HG02885 (cell line): Measurements from ENCODE around the gene TMEM184B.

ENCODE experiments used
- ATAC-seq: cut with Tn5 transposase; IDR thresholded peaks from one replicate; pipeline ENCODE4 v1.9.1; 2021; ENCODE audit warnings: mild to moderate bottlenecking; ENCODE audit not compliant: unreplicated experiment, poor library complexity

TMEM184B gene

DNA sequence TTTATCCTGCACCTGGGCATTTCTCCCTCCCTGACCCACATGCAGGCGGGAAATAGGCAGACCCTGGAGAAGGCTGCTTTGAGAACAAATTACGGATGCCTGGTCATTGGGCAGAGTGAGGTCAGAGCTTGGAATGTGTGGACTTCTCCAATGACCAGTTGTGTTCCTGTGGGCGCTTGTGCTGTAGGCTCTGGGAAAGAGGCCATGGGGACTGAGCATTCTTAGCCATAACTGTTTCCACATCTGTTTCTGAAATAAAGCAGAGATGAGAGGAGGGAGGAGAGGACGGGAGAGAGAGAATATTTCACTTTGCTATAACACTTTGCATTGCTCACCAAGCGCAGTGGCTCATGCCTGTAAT lies 11.2 kb upstream of the TMEM184B start:
- ATAC-seq, result no peak

DNA sequence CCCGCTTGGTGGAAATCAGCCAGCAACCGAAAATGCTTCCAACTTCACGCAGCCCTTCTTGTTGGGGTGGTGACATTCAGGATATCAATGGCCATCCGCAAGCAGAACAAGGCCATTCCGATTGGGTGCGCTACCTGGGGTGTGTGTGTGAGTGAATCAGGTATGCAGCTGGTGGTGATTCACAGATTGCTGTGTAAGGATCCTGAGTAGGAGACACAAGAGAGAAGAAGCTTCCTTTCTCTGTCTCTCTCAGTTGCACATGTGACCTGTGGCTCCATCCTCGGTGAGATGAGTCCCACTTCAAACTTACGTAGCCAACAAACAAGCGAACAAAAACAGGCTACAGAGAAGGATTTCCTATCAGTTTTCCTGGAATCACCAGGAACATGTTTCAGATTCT lies 9.6 kb upstream of the TMEM184B start:
- no peak for ATAC-seq

DNA sequence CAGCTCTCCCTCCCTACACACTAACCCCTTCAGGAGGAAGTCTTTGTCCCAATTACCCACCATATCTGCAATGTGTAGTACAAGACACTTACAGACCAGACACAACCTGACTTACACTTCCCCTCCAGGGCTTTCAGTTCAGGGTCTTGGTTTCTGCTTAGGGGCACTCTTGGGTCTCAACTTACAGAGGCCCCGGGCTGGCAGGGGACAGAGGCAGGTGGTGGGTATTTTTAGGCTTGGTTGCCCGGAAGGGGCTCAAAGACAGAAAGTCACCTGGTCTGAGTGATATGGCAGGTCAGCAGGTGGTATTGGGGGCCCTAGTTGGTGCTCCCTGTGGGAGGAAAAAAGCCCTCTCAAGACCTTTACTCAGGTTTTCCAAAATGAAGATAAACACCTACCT lies 3.4 kb upstream of the TMEM184B start:
- no peak for ATAC-seq

DNA sequence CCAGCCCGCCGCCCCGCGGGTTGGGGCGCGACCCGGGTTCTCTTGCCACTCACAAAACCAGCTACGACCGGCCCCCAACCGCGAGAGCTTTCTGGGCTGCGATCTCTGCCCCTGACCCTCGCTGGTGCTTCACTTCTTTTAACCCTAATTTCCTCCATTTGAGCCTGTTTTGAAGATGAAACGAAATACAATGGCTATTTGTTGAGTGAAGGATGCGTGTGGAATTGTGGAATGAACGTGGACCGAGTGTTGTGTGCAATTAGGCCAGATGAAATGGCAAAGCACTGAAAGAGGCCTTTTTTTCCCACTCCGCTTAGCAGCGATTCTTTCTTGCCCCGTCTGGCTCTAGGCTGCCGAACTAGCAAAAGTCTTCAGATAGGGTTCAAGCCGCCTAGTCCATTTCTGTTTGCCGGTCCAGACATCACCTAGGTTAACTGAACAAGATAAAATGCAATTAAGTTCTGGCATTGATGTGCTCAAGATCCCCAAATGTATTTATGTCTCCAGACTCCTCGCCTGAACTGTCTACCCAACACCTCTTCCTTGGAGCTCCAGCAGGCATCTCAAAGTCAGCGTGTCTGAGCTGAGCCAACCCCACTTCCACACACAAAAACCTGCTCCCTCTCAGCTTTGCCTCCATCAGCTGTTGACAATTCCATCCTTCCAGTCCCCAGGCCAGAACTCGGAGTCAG lies 471 bp upstream of the TMEM184B start:
- ATAC-seq, result no peak

DNA sequence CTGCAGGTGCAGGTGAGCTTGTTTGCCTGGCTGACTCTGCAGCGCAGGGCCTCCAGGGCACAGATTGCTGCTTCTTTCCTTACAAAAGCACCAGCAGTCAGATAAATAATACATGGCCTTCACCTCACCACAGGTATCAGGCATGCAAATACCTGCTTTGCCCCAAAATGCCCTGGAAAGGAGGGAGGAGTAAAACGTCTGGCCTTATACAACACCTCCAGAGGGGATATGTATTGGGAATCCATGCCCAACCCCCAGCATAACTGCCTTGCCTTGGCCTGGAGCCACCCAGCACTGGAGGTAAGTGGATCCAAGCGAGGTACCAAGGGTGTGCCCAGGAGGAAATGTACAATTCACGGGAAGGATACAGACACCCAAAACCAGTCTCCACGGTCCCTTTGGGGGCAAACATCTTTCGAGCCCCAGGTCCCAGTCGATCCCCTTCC lies 860 bp downstream of the TMEM184B start:
- no peak for ATAC-seq

DNA sequence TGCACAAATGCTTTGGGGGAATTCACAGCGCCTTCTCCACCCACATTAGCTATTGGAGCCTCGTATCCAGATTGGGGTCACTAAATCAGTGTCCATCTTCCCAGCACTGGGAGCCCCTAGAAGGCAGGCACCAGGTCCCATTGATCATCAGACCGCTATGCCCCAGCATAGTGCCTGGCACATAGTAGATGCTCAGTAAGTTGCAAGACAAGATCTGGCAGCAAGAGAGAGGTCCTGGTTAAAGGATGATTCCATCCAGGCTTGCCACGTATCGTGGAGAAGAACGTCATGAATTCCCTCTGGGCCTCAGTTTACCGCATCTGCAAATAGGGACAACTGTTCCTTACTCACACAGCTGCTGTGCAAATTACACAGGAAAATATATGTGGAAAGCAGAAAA lies 1.7 kb downstream of the TMEM184B start:
- no peak for ATAC-seq

DNA sequence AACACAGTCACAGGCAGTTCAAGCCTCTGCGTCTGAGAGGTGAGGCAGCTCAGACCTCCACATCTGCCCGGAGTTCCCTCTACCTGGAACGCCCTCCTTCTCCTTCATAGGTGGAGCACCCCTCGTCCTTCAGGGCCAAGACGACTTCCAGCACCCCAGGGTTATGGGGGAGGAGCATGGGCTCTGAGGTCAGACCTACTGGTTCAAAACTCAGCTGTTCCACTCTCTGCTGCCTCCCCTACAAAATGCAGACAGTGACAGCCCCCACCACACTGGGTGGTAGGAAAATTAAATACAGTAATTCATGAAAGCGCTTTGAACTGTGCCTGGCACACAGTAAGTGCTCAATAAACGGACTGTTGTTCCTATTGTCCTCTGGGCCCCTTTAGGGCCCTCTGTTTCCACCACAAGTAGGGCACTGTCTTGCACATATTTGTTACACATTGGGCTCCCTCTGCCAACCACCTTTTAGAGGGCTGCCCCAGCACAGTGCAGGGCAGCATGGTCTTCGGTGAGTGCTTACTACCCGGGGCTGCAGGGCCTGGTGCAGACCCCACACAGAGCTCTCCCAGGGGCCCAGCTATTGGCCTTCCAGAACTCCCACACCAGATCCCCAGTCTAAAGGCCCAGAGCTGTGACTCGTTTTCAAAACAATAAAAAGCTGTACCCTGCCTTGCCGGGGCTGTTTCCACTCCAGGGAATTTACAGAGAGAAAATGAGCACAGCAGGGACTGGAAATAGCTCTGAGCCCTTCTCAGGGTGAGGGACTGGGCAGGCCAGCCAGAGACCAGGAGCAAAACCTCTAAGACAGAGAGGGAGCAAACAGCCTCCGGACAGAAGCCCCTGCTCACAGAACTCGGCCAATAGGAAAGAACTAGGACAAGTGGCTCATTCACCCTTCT lies 2.5 kb downstream of the TMEM184B start:
- no peak for ATAC-seq

DNA sequence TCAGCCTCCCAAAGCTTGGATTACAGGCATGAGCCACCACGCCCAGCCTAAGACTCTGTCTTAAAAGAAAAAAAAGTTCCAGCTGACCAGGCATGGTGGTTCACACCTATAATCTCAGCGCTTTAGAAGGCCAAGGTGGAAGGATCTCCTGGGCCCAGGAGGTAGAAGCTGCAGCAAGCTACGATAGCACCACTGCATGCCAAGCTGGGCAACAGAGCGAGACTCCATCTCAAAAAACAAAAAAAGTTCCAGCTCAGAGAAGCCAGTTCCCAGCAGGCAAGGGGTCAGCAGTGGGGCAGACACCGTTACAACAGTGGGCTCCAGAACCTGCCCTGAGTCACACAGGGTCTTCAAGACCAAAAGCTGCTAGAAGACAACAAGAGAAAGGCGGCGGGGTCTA lies 3.3 kb downstream of the TMEM184B start:
- ATAC-seq, result no peak

DNA sequence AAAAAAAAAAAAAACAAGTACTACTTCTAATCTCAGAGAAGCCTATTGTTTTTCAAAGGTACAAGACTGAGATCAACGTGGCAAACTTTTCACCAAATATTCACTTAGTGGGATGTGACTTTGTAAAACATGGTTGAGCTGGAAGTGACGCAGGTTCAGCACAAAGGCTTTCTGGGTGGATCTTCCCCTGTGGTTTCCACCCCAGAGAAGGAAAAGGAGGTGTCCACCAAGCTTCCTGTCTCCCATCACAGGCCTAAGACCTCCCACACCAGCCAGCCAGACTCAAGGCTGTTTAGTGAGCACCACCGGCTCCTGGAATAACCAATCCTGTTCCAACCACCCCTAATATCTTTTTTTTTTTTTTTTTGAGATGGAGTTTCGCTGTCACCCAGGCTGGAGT lies 5.7 kb downstream of the TMEM184B start:
- ATAC-seq, result no peak

DNA sequence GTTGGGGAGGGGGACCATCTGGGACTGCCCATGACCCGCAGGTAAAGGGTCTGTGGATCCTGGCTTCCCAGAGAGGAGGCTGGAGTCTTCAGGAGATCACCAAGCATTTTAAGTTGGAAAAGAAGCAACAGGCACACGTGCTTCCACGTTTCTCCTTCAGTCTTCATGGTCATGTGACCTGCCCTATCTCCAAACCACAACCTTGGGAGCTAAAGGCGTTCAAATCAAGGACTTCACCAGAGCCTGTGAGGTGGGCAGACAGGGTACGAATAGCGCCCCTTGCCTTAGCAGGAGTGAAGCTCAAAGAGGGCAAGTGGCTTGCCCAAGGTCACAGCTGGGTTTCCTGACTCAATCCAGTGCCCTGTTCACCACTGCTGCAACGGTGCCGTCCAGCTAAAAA lies 6.7 kb downstream of the TMEM184B start:
- no peak for ATAC-seq

DNA sequence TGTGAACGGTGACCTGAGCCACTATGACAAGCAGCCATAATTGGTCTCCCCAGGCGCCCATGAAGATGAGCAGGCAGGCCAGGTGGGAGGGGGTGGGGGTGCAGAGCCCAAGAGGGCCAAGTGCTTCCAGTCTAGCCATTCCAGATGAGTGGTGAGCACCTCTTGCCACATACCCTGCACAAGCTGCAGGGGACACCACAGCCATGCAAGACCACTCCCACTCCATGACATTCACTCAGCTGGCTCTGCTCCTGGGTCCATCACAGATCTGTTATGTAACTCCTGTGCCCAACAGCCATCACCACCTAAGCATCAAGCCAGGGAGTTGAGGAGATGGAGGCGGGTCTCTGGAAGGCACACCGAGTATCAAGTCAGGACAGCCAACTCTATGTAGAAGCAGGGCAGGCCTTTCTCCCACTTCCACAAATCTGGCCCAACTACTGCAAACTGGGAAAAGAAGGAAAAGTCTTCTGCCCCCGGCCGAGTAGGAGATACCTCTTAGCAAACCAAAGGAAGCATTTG lies 8.4 kb downstream of the TMEM184B start:
- no peak for ATAC-seq

DNA sequence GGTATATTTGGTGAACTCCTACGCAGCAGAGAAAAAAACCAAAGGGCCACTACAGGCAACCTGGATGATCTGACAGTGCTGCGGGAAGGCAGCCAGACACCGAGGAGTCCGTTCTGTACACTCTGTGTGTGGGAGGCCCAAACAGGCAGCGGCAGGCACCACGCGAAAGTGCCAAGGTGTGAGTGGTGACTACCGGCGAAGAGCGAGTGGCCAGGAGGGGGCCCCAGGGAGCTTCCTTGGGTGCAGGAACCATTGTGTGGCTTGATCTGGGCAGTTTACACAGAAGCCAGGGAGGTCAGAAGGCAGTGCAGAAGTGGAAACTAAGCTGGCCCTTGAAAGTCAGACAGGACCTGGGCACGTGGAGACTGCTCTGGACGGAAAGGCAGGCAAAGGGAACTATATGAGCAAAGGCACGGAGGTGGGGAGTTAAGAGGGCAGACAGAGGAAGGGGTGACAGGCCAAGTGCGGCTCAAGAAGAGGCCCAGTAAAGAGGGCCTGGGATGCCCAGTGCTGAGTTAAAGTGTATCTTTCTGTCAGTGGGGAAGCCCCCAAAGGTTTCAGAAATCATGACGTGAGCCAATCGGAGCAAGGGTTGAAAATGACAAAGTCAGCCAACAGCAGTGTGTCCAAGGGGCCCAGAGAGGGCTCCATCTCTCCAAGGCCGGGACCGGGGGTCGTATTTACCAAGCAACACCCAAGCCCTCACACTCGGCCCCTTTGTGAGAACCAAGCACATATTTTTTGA lies 10.6 kb downstream of the TMEM184B start:
- no peak for ATAC-seq

DNA sequence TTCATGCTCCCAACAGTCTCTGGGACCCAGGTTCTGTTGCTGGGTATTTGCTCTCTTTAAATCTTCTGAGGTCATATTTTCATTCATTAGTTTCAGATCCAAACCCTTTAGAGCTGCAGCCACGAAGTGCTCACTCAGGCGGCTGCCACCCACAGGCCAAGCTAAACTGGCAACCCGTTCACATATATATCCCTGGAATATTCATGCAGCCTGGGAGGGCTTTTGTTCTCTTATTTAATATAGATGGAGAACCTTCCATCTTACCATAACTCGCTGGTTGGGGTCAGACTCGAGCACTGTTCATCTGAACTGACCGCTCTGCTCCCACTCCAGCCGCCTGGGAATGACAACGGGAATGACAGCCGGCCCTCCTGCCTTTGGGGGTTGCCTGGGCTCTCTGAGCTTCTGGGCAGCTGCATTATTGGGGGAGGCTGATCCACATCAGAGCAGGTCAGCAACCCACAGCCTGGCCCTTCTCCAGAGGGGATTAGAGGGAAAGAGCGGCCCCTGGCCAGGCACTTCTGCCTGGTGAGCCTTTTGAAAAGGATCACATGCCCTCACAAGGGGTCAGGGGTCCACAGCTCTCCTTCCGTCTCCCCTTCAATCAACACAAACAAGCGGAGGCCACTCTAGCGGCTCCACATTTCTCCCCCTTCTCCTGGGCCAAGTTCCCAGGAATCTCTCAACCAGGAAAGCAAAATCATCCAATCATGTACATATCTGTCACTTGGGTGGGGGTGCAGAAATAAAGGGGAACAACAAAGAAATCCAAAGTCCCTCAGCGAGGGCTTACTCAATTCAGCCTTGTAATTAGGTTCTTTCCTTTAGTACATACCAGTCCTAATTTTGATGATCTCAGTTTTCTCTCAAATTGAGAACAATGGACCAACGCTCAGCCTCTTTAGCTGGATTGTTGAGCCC lies 11.8 kb downstream of the TMEM184B start:
- ATAC-seq, result no peak

DNA sequence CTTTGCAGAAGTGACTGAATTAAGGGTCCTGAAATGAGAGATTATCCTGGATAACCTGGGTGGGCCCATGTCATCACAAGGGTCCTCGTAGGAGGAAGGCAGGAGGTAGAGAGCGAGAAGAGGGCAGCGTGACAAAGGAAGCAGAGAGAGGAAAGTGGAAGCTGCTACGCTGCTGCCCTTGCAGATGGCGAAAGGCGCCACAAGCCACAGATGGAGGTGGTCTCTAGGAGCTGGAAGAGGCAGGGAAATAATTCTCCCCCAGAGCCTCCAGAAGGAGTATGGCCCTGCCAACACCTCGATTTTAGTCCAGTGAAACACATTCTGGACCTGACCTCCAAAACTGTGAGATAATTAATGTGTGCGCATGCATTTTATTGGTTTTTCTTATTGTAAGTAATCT lies 13.4 kb downstream of the TMEM184B start:
- ATAC-seq, result no peak

DNA sequence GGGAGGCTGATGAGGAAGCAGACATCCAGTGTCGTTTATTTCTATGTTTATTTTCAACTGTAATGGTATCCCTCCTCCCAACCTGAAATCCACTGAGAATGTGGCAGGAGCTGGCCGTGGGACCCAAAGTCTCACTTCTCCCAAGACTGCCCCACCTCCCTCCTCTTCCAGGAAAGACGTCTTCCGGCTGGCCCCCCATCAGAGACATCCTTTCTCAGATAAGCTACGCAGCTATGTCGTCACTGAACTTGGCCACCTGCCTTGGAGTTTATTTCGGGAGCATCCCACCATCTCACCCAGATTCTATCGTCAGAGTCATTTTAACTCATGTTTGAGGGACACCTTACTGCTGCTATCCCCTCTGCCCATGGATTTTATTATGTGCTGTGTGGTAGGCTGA lies 13.9 kb downstream of the TMEM184B start:
- ATAC-seq, result no peak

DNA sequence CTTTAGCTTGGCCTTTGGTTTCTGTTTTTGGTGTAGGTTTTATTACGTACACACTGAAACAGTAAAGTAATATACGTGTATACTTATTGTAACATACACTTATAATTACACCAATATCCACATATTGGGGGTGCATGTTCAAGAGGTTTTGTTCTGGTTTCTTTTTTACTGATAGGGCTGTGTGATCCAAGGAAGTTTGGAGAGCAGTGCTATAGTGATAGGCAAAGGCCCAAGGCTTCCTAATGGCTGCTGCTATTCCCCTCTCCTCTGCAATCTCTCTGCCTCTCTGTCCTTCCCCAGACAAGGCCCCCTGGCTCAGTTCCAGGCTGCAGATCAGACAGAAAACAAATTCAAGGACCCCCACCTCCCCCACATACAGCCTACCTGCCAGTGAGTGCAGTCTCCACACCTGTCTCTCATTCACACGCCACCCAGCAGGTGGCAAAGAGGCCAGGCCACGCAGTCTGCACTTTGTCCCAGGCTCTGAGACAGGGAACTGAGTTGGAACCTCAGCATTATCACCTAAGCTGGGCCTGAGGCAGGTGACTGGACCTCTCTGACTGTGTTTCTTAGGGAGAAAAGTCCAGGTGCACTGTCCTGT lies 15.1 kb downstream of the TMEM184B start:
- no peak for ATAC-seq

DNA sequence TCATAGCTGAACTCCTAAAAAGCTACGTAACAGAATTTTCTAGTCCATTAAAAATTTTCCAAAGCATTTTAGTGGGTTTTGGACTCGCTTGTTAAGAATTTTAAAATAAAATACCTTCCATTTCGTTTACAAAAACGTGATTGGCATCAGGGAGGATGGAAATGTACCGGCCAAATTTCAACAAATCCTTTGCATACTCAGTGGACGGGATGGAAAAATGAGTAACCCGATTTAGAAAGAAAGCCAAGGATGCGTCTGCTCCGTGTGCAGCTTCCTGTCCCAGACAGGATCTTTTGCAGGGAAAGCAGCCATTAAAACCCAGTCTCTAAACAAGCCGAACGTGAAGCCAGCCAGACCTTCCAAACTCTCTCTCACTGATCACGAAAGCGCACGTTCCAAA lies 15.6 kb downstream of the TMEM184B start:
- no peak for ATAC-seq

DNA sequence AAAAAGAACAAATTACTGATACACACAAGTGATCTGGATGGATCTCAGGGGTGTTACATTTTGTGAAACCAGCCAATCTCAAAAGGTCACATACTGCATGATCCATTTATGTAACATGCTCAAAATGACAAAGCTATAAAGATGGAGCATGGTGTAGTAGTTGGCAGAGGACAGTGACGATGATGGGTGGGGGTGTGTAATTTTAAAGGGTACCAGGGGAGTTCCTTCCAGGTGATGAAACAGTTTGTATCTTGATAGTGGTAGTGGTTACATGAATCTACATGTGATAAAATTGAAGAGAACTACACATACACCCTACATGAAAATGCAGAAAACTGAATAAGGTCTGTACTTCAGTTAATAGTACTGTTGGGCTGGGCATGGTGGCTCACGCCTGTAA lies 17.1 kb downstream of the TMEM184B start:
- ATAC-seq, result no peak

DNA sequence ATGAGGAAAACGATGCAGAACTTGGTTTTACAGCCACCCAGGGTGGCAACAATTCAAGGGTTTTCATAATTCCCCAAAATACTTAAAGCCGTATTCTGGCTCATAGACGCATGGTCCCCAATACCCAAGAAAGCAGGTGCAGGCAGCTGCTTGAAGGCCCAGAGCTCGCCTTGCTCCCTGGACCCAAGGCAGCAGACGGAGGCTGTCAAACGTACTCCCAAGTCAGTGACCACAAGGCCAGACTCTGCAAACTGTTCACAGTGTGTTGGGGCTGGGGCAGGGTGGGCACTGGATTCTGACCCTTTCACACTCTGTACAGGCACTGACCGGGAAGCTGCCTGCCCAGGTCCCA lies 21.5 kb downstream of the TMEM184B start:
- ATAC-seq, result no peak
